ENCODE results near the gene CCDC92.

The CCDC92 gene

DNA sequence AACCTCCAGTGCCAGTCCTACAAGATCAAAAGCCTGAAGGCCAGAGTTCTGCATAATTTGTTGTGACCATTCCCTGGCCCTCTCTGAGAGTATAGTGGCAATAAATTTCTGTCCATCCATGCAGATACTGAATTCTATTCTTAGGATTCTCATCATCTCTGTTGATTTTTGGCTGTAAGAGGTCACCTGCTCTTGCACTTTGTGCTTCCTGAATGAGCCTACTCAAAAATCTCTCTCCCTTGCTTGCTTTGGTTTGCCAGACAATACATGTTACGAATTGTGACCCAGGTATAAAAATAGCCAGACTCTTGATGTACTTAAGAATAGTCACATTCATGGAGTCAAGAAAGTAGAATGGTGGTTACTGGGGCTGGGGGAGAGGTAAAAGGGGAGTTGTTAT, 17.1 kb upstream of the CCDC92 start:
- in situ Hi-C loops (cut with HindIII; ENCODE audit: low pct_ligation_motif_present, low sequenced_read_pairs) = no loop called here
- no peak for DNase-seq
- Histone ChIP-seq H3K36me3 (replicated peaks) (no peaks in the 10 kb centered on the region), H3K4me3 (ENCODE audit: low read depth, low read length) (no peak overlapping the region), H3K27me3 (replicated peaks) (no peaks in the 10 kb centered on the region), H3K27ac (no peak overlapping the region)
- TF ChIP-seq, protein P1, sequence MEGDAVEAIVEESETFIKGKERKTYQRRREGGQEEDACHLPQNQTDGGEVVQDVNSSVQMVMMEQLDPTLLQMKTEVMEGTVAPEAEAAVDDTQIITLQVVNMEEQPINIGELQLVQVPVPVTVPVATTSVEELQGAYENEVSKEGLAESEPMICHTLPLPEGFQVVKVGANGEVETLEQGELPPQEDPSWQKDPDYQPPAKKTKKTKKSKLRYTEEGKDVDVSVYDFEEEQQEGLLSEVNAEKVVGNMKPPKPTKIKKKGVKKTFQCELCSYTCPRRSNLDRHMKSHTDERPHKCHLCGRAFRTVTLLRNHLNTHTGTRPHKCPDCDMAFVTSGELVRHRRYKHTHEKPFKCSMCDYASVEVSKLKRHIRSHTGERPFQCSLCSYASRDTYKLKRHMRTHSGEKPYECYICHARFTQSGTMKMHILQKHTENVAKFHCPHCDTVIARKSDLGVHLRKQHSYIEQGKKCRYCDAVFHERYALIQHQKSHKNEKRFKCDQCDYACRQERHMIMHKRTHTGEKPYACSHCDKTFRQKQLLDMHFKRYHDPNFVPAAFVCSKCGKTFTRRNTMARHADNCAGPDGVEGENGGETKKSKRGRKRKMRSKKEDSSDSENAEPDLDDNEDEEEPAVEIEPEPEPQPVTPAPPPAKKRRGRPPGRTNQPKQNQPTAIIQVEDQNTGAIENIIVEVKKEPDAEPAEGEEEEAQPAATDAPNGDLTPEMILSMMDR (IDR thresholded peaks at IDR 0.05; ENCODE audit: low read depth, low read length, missing control alignments) = no peak

DNA sequence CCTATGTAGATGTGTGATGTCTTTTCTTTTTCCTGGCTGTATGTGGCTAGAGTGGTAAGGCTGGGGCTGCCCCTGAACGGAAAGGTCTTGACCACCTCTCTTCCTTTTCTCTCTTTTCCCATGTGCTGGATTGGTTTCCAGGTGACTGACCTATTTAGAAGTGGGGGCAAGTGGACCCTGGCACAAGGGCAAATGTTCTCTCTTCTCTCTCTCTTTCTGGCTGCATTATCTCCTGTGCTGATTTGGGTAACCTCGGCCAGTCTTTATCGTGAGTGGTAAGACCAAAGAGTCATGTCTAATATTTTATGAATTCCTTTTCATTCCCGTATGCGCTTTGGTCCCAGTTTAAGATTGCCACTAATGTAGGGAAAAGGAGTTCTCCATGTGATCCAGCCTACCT, 16.5 kb upstream of the CCDC92 start:
- Histone ChIP-seq H3K36me3 (replicated peaks) (no peaks in the 10 kb centered on the region), H3K4me3 (ENCODE audit: low read depth, low read length) (no peak overlapping the region), H3K27ac (no peak overlapping the region), H3K27me3 (replicated peaks) (no peaks in the 10 kb centered on the region)
- no peak for DNase-seq
- TF ChIP-seq, protein P1 (IDR thresholded peaks at IDR 0.05; ENCODE audit: low read depth, low read length, missing control alignments) = no peak
- in situ Hi-C loops (cut with HindIII; ENCODE audit: low pct_ligation_motif_present, low sequenced_read_pairs) = no loop called here

GRCh38 chr12:123987022-123987421, 14.4 kb upstream of the CCDC92 start:
- Histone ChIP-seq H3K4me3 (ENCODE audit: low read depth, low read length) (no peak overlapping the region), H3K27ac (no peak overlapping the region), H3K27me3 (replicated peaks) (no peaks in the 10 kb centered on the region), H3K36me3 (replicated peaks) (no peaks in the 10 kb centered on the region)
- in situ Hi-C loops (cut with HindIII; ENCODE audit: low pct_ligation_motif_present, low sequenced_read_pairs) = no loop called here
- no peak for DNase-seq
- TF ChIP-seq, protein P1 (IDR thresholded peaks at IDR 0.05; ENCODE audit: low read depth, low read length, missing control alignments) = no peak

DNA sequence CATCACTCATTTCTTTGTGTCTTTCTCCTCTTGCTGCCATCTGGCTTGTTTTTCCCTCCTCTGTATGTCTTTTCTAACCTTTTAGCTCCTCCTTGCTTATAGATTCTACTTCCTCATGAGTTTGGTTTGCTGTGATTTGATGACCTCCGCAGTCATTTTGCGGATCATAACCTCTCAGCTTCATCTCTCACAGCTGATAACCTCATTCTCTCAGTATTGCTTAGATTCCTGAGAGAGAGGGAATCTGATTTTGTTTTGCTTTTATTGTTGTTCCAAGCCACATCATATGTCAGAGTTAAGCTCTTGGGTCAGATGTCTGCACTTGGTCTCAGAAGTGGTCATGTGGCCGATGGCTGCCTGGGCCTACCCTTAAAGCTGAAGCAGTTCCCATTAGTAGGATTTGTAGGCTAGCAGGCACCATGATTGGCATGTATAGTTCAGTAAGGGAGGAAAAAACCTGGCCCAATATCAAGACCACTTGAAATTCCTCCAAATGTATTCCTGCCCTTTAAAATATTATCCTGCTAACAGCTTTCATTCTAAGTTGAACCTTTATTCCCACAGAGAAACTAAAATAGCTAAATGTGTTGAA, 13.8 kb upstream of the CCDC92 start:
- no peak for DNase-seq
- no peaks in the 10 kb centered on the region for H3K27me3 ChIP-seq (replicated peaks)
- no peak overlapping the region for H3K4me3 ChIP-seq (ENCODE audit: low read depth, low read length)
- TF ChIP-seq, protein P1 (IDR thresholded peaks at IDR 0.05; ENCODE audit: low read depth, low read length, missing control alignments) = no peak
- in situ Hi-C loops (cut with HindIII; ENCODE audit: low pct_ligation_motif_present, low sequenced_read_pairs) = no loop called here
- H3K27ac ChIP-seq = no peak overlapping the region
- H3K36me3 ChIP-seq (replicated peaks) = no peaks in the 10 kb centered on the region

GRCh38 chr12:123984903-123985302, 12.3 kb upstream of the CCDC92 start:
- in situ Hi-C loops (cut with HindIII; ENCODE audit: low pct_ligation_motif_present, low sequenced_read_pairs) = no loop called here
- no peak for DNase-seq
- Histone ChIP-seq H3K27ac (no peak overlapping the region), H3K36me3 (replicated peaks) (no peaks in the 10 kb centered on the region), H3K27me3 (replicated peaks) (no peaks in the 10 kb centered on the region), H3K4me3 (ENCODE audit: low read depth, low read length) (no peak overlapping the region)
- TF ChIP-seq, protein P1 (IDR thresholded peaks at IDR 0.05; ENCODE audit: low read depth, low read length, missing control alignments) = no peak

DNA sequence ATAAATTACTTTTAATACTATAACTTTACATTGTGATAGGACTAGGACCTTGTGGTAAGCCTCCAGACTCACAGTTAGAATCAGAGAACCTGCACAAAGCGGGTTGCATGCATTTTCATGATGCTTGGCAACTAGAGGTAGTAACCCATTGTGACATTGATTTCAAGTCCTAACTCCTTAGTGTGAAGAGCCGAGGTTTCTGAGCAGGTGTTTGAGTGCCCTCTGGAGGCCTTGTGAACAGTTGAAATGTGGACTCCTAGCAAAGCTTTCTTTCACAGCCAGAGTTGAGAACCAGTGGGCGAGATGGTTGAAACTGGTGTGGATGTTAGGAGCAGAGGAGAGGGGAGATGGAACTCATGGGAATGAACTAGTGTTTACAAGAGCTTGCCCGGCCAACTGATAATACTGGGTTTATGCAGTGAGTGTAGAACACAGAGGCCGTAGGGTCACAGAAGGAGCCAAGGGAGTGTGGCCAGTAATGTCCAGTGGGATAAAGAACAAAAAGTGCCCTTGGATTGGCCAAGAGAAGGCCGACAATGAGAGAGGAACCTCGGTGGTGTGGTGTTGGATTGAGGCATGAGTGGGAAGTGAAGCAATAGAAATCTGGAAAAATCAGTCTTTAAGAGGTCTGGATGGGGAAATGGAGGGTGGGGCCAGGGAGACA, 11.3 kb upstream of the CCDC92 start:
- Histone ChIP-seq H3K27me3 (replicated peaks) (no peaks in the 10 kb centered on the region), H3K4me3 (ENCODE audit: low read depth, low read length) (no peak overlapping the region), H3K36me3 (replicated peaks) (no peaks in the 10 kb centered on the region), H3K27ac (no peak overlapping the region)
- TF ChIP-seq, protein P1 (IDR thresholded peaks at IDR 0.05; ENCODE audit: low read depth, low read length, missing control alignments) = peak; percentile 84
- in situ Hi-C loops (cut with HindIII; ENCODE audit: low pct_ligation_motif_present, low sequenced_read_pairs) = no loop called here
- peak; percentile 40 for DNase-seq
